ENCODE measurements around the gene GRM5.
"Not testable (repeated sequence)": the region's sequence is repeated elsewhere in the genome, so short reads cannot be mapped to it uniquely, and the experiment has no call there.

The GRM5 gene

GRCh38 chr11:89065651-89066201, at the start of gene GRM5:
GRM5 (minus strand) TSS chr11:89065982; CDS start chr11:89047872, 18,110 bp downstream.
- DNase-seq = not testable (repeated sequence)

GRCh38 chr11:89097956-89098355, 32.2 kb upstream of the GRM5 start:
- DNase-seq = not testable (repeated sequence)

- not testable (repeated sequence) for DNase-seq
These were observed 28.0 kb upstream of the GRM5 start for GRCh38 chr11:89093806-89094205.

- not testable (repeated sequence) for DNase-seq
These were observed 19.2 kb upstream of the GRM5 start for GRCh38 chr11:89084951-89085350.

GRCh38 chr11:89070911-89071310, 5.1 kb upstream of the GRM5 start:
- DNase-seq = not testable (repeated sequence)

- DNase-seq = no peak
These were observed 1.5 kb upstream of the GRM5 start for GRCh38 chr11:89067264-89067663.

GRCh38 chr11:89065066-89065465, 716 bp downstream of the GRM5 start:
- no peak for DNase-seq

GRCh38 chr11:89063481-89063951, 2.3 kb downstream of the GRM5 start:
- DNase-seq = not testable (repeated sequence)

GRCh38 chr11:89062771-89063298, 2.9 kb downstream of the GRM5 start:
- not testable (repeated sequence) for DNase-seq

GRCh38 chr11:89061839-89062238, 3.9 kb downstream of the GRM5 start:
- not testable (repeated sequence) for DNase-seq

GRCh38 chr11:89057406-89057805, 8.4 kb downstream of the GRM5 start:
- DNase-seq = not testable (repeated sequence)

- DNase-seq = no peak
These were observed 13.6 kb downstream of the GRM5 start for GRCh38 chr11:89052220-89052619.

GRCh38 chr11:89047159-89047558, 18.6 kb downstream of the GRM5 start:
- not testable (repeated sequence) for DNase-seq

- DNase-seq = not testable (repeated sequence)
These were observed 21.8 kb downstream of the GRM5 start for GRCh38 chr11:89043861-89044588.

- DNase-seq = not testable (repeated sequence)
These were observed 36.1 kb downstream of the GRM5 start for GRCh38 chr11:89029671-89030070.

GRCh38 chr11:89021339-89021738, 44.4 kb downstream of the GRM5 start:
- DNase-seq = no peak

- not testable (repeated sequence) for DNase-seq
These were observed 45.8 kb downstream of the GRM5 start for GRCh38 chr11:89019827-89020547.

GRCh38 chr11:89016214-89016613, 49.6 kb downstream of the GRM5 start:
- no peak for DNase-seq

GRCh38 chr11:89015614-89016013, 50.2 kb downstream of the GRM5 start:
- DNase-seq = no peak

- not testable (repeated sequence) for DNase-seq
These were observed 64.9 kb downstream of the GRM5 start for GRCh38 chr11:89000852-89001251.

- no peak for DNase-seq
These were observed 86.1 kb downstream of the GRM5 start for GRCh38 chr11:88979641-88980040.

GRCh38 chr11:88978992-88979391, 86.8 kb downstream of the GRM5 start:
- not testable (repeated sequence) for DNase-seq

- not testable (repeated sequence) for DNase-seq
These were observed 90.3 kb downstream of the GRM5 start for GRCh38 chr11:88975441-88975840.
